H1 (cell line): ENCODE data around the gene PLA2G4A. TPM values are rescaled to one million over a fixed set of nuclear protein-coding genes. Genes with fewer than 3 reads are reported as not detected.

Source experiments
- CTCF ChIA-PET: fragments of 300-600 bp; sonication (Branson Sonifier 250); formaldehyde crosslinking; loops from one replicate; lab custom pipeline; 2021; ENCODE audit not compliant: partially characterized antibody; lab: Charles Lee
- POLR2A ChIA-PET: fragments of 300-600 bp; sonication (Branson Sonifier 250); formaldehyde crosslinking; loops from one replicate; lab custom pipeline; 2021; ENCODE audit warnings: inconsistent platforms; ENCODE audit not compliant: partially characterized antibody; lab: Charles Lee
- DNase-seq, 2 experiments: peaks; one replicate each; pipeline versions ENCODE4 v3.0.0 to v3.0.0-alpha.2; 2010 to 2022; ENCODE audit warnings: low spot score in 2 of 2, low read depth in 1 of 2, mixed read lengths in 1 of 2
- FAIRE-seq: peaks from 2 replicates; lab custom pipeline; 2011; peaks lifted over from hg19 to GRCh38; lab: Jason Lieb, UNC
- H2AFZ ChIP-seq: 2 replicates; pipeline ENCODE4 v1.8.1; 2012; ENCODE audit warnings: low read length, inconsistent platforms
- H2AK5ac ChIP-seq: 2 replicates; pipeline ENCODE4 v1.6.1; 2013; ENCODE audit warnings: low read depth, low read length
- H2BK120ac ChIP-seq: replicated peaks from 2 replicates; pipeline ENCODE3; 2013; ENCODE audit warnings: low read depth, low read length, inconsistent platforms
- H2BK12ac ChIP-seq: 2 replicates; pipeline ENCODE4 v1.6.1; 2013; ENCODE audit warnings: low read depth, low read length
- H2BK15ac ChIP-seq: 2 replicates; pipeline ENCODE4 v1.6.1; 2013; ENCODE audit warnings: low read length
- H2BK20ac ChIP-seq: 2 replicates; pipeline ENCODE4 v1.6.1; 2013; ENCODE audit warnings: low read length
- H2BK5ac ChIP-seq: 2 replicates; pipeline ENCODE4 v1.6.1; 2013; ENCODE audit warnings: low read depth, low read length
- H3K14ac ChIP-seq: 2 replicates; pipeline ENCODE4 v1.6.1; 2013; ENCODE audit warnings: inconsistent platforms; ENCODE audit not compliant: insufficient read length
- H3K18ac ChIP-seq: 2 replicates; pipeline ENCODE4 v1.6.1; 2013; ENCODE audit warnings: low read length; ENCODE audit errors: extremely low read depth
- H3K23ac ChIP-seq: 2 replicates; pipeline ENCODE4 v1.6.1; 2013; ENCODE audit warnings: inconsistent platforms; ENCODE audit not compliant: insufficient read length
- H3K23me2 ChIP-seq: 2 replicates; pipeline ENCODE4 v1.6.1; 2013; ENCODE audit warnings: low read depth, low read length
- H3K27ac ChIP-seq: 2 replicates; pipeline ENCODE4 v1.6.1; 2011; ENCODE audit warnings: low read depth, low read length, inconsistent platforms
- H3K27me3 ChIP-seq, 4 experiments: replicated peaks in 1 of 4; 1 replicate in 1 of 4; 2 replicates in 3 of 4; pipeline versions ENCODE4 v1.6.1 to v1.8.1; 2011 to 2013; ENCODE audit warnings: low read length in 3 of 4, mild to moderate bottlenecking in 3 of 4, inconsistent platforms in 2 of 4, mixed read lengths in 2 of 4, moderate library complexity in 1 of 4; ENCODE audit not compliant: control insufficient read depth in 3 of 4, insufficient read depth in 3 of 4; ENCODE audit errors: extremely low read depth in 1 of 4
- H3K36me3 ChIP-seq, 4 experiments: 2 replicates each; pipeline versions ENCODE4 v1.6.1 to v1.8.1; 2011 to 2013; ENCODE audit warnings: mild to moderate bottlenecking in 4 of 4, low read length in 3 of 4, moderate library complexity in 2 of 4, control low read depth in 1 of 4, inconsistent platforms in 1 of 4; ENCODE audit not compliant: insufficient read depth in 4 of 4, control insufficient read depth in 2 of 4
- H3K4ac ChIP-seq: replicated peaks from 2 replicates; pipeline ENCODE3; 2013; ENCODE audit warnings: low read length, low read depth, mixed read lengths, inconsistent platforms; ENCODE audit not compliant: insufficient read length
- H3K4me1 ChIP-seq, 4 experiments: replicated peaks in 1 of 4; 1 replicate in 1 of 4; 2 replicates in 3 of 4; pipeline versions ENCODE4 v1.6.1 to v1.8.1; 2011 to 2013; ENCODE audit warnings: low read length in 3 of 4, inconsistent platforms in 2 of 4, mixed read lengths in 1 of 4; ENCODE audit not compliant: insufficient read depth in 4 of 4, control insufficient read depth in 3 of 4
- H3K4me2 ChIP-seq, 2 experiments: 2 replicates each; pipeline versions ENCODE4 v1.6.1 to v1.8.1; 2011 to 2013; ENCODE audit warnings: low read depth in 2 of 2, low read length in 2 of 2, control low read depth in 1 of 2, inconsistent platforms in 1 of 2, mild to moderate bottlenecking in 1 of 2; ENCODE audit not compliant: insufficient read depth in 1 of 2
- H3K4me3 ChIP-seq, 4 experiments: fragments of 200-600, 300-600 bp in 1 of 4; sonication (generic), shearing (Covaris generic), sonication (Bioruptor Twin) in 1 of 4; 2 replicates each; pipeline versions ENCODE4 v1.5.1 to v1.8.1; 2011 to 2016; ENCODE audit warnings: low read length in 4 of 4, low read depth in 3 of 4, control low read depth in 2 of 4, inconsistent platforms in 2 of 4, mild to moderate bottlenecking in 2 of 4, mixed read lengths in 1 of 4, moderate library complexity in 1 of 4; ENCODE audit not compliant: insufficient read depth in 2 of 4; ENCODE audit errors: extremely low read depth in 1 of 4
- H3K56ac ChIP-seq: replicated peaks from 2 replicates; pipeline ENCODE3; 2013; ENCODE audit warnings: low read depth, mild to moderate bottlenecking, mixed read lengths, low read length, inconsistent platforms; ENCODE audit not compliant: insufficient read length
- H3K79me1 ChIP-seq: 2 replicates; pipeline ENCODE4 v1.6.1; 2013; ENCODE audit warnings: low read depth, low read length, control low read depth
- H3K79me2 ChIP-seq, 2 experiments: 2 replicates each; pipeline versions ENCODE4 v1.6.1 to v1.8.1; 2012 to 2013; ENCODE audit warnings: low read length in 2 of 2, mild to moderate bottlenecking in 2 of 2, inconsistent platforms in 1 of 2; ENCODE audit not compliant: insufficient read depth in 2 of 2, control insufficient read depth in 1 of 2
- H3K9ac ChIP-seq, 4 experiments: replicated peaks in 1 of 4; 1 replicate in 1 of 4; 2 replicates in 3 of 4; pipeline versions ENCODE4 v1.6.1 to v1.8.1; 2011 to 2013; ENCODE audit warnings: low read depth in 3 of 4, low read length in 3 of 4, control low read depth in 2 of 4, mild to moderate bottlenecking in 2 of 4, moderate library complexity in 2 of 4, inconsistent platforms in 1 of 4; ENCODE audit errors: extremely low read depth in 1 of 4
- H3K9me3 ChIP-seq, 2 experiments: 2 replicates each; pipeline versions ENCODE4 v1.6.1 to v1.8.1; 2012 to 2013; ENCODE audit warnings: mild to moderate bottlenecking in 2 of 2, moderate library complexity in 2 of 2, control low read depth in 1 of 2, inconsistent platforms in 1 of 2, low read depth in 1 of 2, low read length in 1 of 2, mixed read lengths in 1 of 2; ENCODE audit not compliant: insufficient read depth in 2 of 2
- H4K20me1 ChIP-seq, 2 experiments: replicated peaks in 1 of 2; 2 replicates each; pipeline versions ENCODE3 to v1.8.1; 2011 to 2013; ENCODE audit warnings: inconsistent platforms in 2 of 2, low read length in 2 of 2, mild to moderate bottlenecking in 1 of 2; ENCODE audit not compliant: insufficient read depth in 2 of 2, control insufficient read depth in 1 of 2
- H4K5ac ChIP-seq: 2 replicates; pipeline ENCODE4 v1.6.1; 2013; ENCODE audit warnings: low read length, low read depth, mixed read lengths, inconsistent platforms; ENCODE audit not compliant: insufficient read length
- H4K8ac ChIP-seq: 2 replicates; pipeline ENCODE4 v1.8.0; 2013; ENCODE audit warnings: mild to moderate bottlenecking, moderate library complexity, low read length, inconsistent platforms; ENCODE audit not compliant: insufficient read depth; ENCODE audit errors: extremely low read depth
- H4K91ac ChIP-seq: replicated peaks from 2 replicates; pipeline ENCODE3; 2013; ENCODE audit warnings: low read length, mixed read lengths, inconsistent platforms; ENCODE audit not compliant: insufficient read length
- CBX8 ChIP-seq: fragments of 300-800, 300-1000 bp; sonication (generic); IDR thresholded peaks from 2 replicates; pipeline ENCODE4 v1.7.1; 2016; ENCODE audit warnings: low read depth, low read length, borderline replicate concordance
- CTBP2 ChIP-seq: IDR thresholded peaks from 2 replicates; pipeline ENCODE4 v1.7.0; 2011; ENCODE audit warnings: borderline replicate concordance, mild to moderate bottlenecking, moderate library complexity, mixed read lengths, low read length; ENCODE audit not compliant: insufficient read depth, insufficient read length
- CTCF ChIP-seq, 3 experiments: IDR thresholded peaks; 1 replicate in 2 of 3; 2 replicates in 1 of 3; pipeline versions ENCODE4 v1.5.1 to v1.6.1; 2011; ENCODE audit warnings: low read length in 3 of 3, mild to moderate bottlenecking in 3 of 3, inconsistent platforms in 2 of 3, low read depth in 1 of 3, moderate library complexity in 1 of 3; ENCODE audit not compliant: insufficient read depth in 1 of 3; ENCODE audit errors: control extremely low read depth in 1 of 3
- EGR1 ChIP-seq: IDR thresholded peaks from 2 replicates; pipeline ENCODE4 v1.6.1; 2011; ENCODE audit warnings: low read depth, low read length, borderline replicate concordance
- EZH2 ChIP-seq: fragments of 200-600 bp; sonication (generic); IDR thresholded peaks from 2 replicates; pipeline ENCODE4 v1.7.1; 2012; ENCODE audit warnings: low read depth, mild to moderate bottlenecking, moderate library complexity, low read length, inconsistent platforms; ENCODE audit not compliant: severe bottlenecking
- RNF2 ChIP-seq: fragments of 200-900, 300-1000 bp; sonication (generic); IDR thresholded peaks from 2 replicates; pipeline ENCODE4 v1.7.1; 2016; ENCODE audit warnings: borderline replicate concordance, low read depth, mild to moderate bottlenecking, antibody characterized with exemption, low read length; ENCODE audit not compliant: poor library complexity, severe bottlenecking; ENCODE audit errors: missing control alignments
- TCF12 ChIP-seq: IDR thresholded peaks from 2 replicates; pipeline ENCODE4 v1.6.1; 2011; ENCODE audit warnings: low read depth, mild to moderate bottlenecking, low read length
- WGBS, 2 experiments: shearing (Covaris generic) in 1 of 2; methylation state at CpG; one replicate each; pipeline versions ENCODE4 v1.1.6 to v1.1.7; 2013 to 2015; ENCODE audit warnings: low lambda C conversion rate in 2 of 2, mixed read lengths in 2 of 2, inconsistent platforms in 1 of 2, low coverage in 1 of 2, missing lambda C conversion rate in 1 of 2; ENCODE audit not compliant: insufficient replicate concordance in 2 of 2, insufficient coverage in 1 of 2, insufficient read length in 1 of 2; ENCODE audit errors: extremely low coverage in 1 of 2, missing lambda C conversion rate in 1 of 2; 5-methylcytosine and 5-hydroxymethylcytosine counted together
- polyA plus RNA-seq, 7 experiments: library from polyadenylated mRNA; depleted of rRNA in 3 of 7; stranded (reverse) in 5 of 7; unstranded in 2 of 7; fragments of >200 nt in 5 of 7; fragments of 200-250 nt in 2 of 7; gene quantifications; 1 replicate in 5 of 7; 2 replicates in 1 of 7; 4 replicates in 1 of 7; pipeline versions ENCODE4 v1.2.1 to v1.2.3, GENCODE V29; 2011 to 2013; ENCODE audit warnings: missing spikeins in 2 of 7, mixed read lengths in 2 of 7
- total RNA-seq: library from RNA; stranded (reverse); fragmentation: NEBNext Ultra II Directional; extraction: Animal tissue kit (Norgen Biotek cat#: 25700); gene quantifications from 2 replicates; pipeline ENCODE4 v1.2.1, GENCODE V29; 2021

Gene PLA2G4A
- total and polyA plus RNA-seq, 2 of the 8 experiments (the other 6 are each of a cell fraction or from before 2014, with no cell fraction given) = 0.63 to 1.4 TPM

GRCh38 chr1:186897008-186897407 is 68.3 kb downstream of the PLA2G4A start:
- Histone ChIP-seq H3K23me2 (no peaks in the 10 kb centered on the region), H2BK5ac (no peak overlapping the region), H4K20me1 (no peaks in the 10 kb centered on the region), H3K56ac (no peak overlapping the region), H4K8ac (no peak overlapping the region), H2BK15ac (no peak overlapping the region), H3K4ac (no peak overlapping the region), H3K79me2 (no peaks in the 10 kb centered on the region), H2AK5ac (no peak overlapping the region), H3K9me3 (no peaks in the 10 kb centered on the region), H4K91ac (no peak overlapping the region), H3K36me3 (no peaks in the 10 kb centered on the region), H3K9ac (no peak overlapping the region), H3K4me3 (no peak overlapping the region), H3K4me2 (no peak overlapping the region), H2AFZ (no peak overlapping the region), H4K5ac (no peak overlapping the region), H3K27me3 (no peaks in the 10 kb centered on the region), H2BK120ac (no peak overlapping the region), H3K27ac (no peak overlapping the region), H2BK20ac (no peak overlapping the region), H3K79me1 (no peaks in the 10 kb centered on the region), H3K18ac (no peak overlapping the region), H3K14ac (no peak overlapping the region), H3K23ac (no peak overlapping the region), H3K4me1 (no peaks in the 10 kb centered on the region), H2BK12ac (no peak overlapping the region)
- DNase-seq (no peak), FAIRE-seq (no peak)
- POLR2A ChIA-PET = no interaction called here
- TF ChIP-seq CTBP2 = no peak
- TF ChIP-seq CBX8 = no peak
- TF ChIP-seq CTCF (IDR thresholded peaks at IDR 0.05; ENCODE audit: control extremely low read depth in 1 of 3, insufficient read depth in 1 of 3, low read depth in 1 of 3, low read length in 3 of 3) = no peak
- no peak for TF ChIP-seq TCF12
- no peak for TF ChIP-seq EGR1
- no peak for TF ChIP-seq EZH2
- no peak for TF ChIP-seq RNF2
- CTCF ChIA-PET = interaction anchor here (1.7 kb wide), 1 partner anchor 98 kb away, joined by 3 read pairs; no protein-coding TSS in a partner anchor
- 84% methylated on average over 3 of the region's 3 CpGs; no CpG with 5 or more reads in 1 of the 2 experiments for WGBS, 2 experiments
